CD1c-positive myeloid dendritic cell (primary cell): ENCODE results near the gene IDUA.
"Not testable (repeated sequence)": the region's sequence is repeated elsewhere in the genome, so short reads cannot be mapped to it uniquely, and the experiment has no call there.

Source experiments
- DNase-seq: peaks from one replicate; pipeline ENCODE4 v3.0.0-alpha.2; 2016; ENCODE audit errors: extremely low spot score

Gene IDUA

GRCh38 chr4:1045193-1045594, 58.4 kb downstream of the IDUA start:
- no peak for DNase-seq

- DNase-seq, result no peak
Observed at GRCh38 chr4:1045595-1046201, 58.9 kb downstream of the IDUA start.

- DNase-seq, result not testable (repeated sequence)
Observed at GRCh38 chr4:1046581-1047011, 59.8 kb downstream of the IDUA start.

- DNase-seq, result no peak
Observed at GRCh38 chr4:1047106-1047975, 60.5 kb downstream of the IDUA start.

- DNase-seq, result no peak
Observed at GRCh38 chr4:1047976-1048772, 61.3 kb downstream of the IDUA start.

- DNase-seq, result peak; percentile 74
Observed at GRCh38 chr4:1048773-1049590, 62.1 kb downstream of the IDUA start.

- DNase-seq, result no peak
Observed at GRCh38 chr4:1049591-1049905, 62.7 kb downstream of the IDUA start.

GRCh38 chr4:1050486-1051213, 63.8 kb downstream of the IDUA start:
- no peak for DNase-seq

GRCh38 chr4:1051472-1051871, 64.6 kb downstream of the IDUA start:
- no peak for DNase-seq

GRCh38 chr4:1052231-1052671, 65.4 kb downstream of the IDUA start:
- DNase-seq, result no peak

- no peak for DNase-seq
Observed at GRCh38 chr4:1053080-1053661, 66.3 kb downstream of the IDUA start.

GRCh38 chr4:1053891-1054290, 67.0 kb downstream of the IDUA start:
- DNase-seq, result not testable (repeated sequence)
